H1 (cell line): ENCODE measurements around the gene DDX31. TPM values are rescaled to one million over a fixed set of nuclear protein-coding genes. Genes with fewer than 3 reads are reported as not detected.

Source experiments
- CTBP2 ChIP-seq: IDR thresholded peaks from 2 replicates; pipeline ENCODE4 v1.7.0; 2011; ENCODE audit warnings: borderline replicate concordance, mild to moderate bottlenecking, moderate library complexity, mixed read lengths, low read length; ENCODE audit not compliant: insufficient read depth, insufficient read length
- EGR1 ChIP-seq: IDR thresholded peaks from 2 replicates; pipeline ENCODE4 v1.6.1; 2011; ENCODE audit warnings: low read depth, low read length, borderline replicate concordance
- EZH2 ChIP-seq: fragments of 200-600 bp; sonication (generic); IDR thresholded peaks from 2 replicates; pipeline ENCODE4 v1.7.1; 2012; ENCODE audit warnings: low read depth, mild to moderate bottlenecking, moderate library complexity, low read length, inconsistent platforms; ENCODE audit not compliant: severe bottlenecking
- GABPA ChIP-seq: IDR thresholded peaks from 2 replicates; pipeline ENCODE4 v1.6.1; 2011; ENCODE audit warnings: mild to moderate bottlenecking, low read length, moderate library complexity, borderline replicate concordance; ENCODE audit not compliant: insufficient read depth
- MAFK ChIP-seq: IDR thresholded peaks from 2 replicates; pipeline ENCODE4 v1.6.1; 2012; ENCODE audit warnings: low read depth, mild to moderate bottlenecking, improper control_type of control experiment, low read length
- PHF8 ChIP-seq: fragments of 200-600 bp; sonication (generic); conservative IDR thresholded peaks from 2 replicates; pipeline ENCODE4 v1.7.1; 2012; ENCODE audit warnings: low read depth, mild to moderate bottlenecking, inconsistent platforms, low read length, moderate library complexity
- RAD21 ChIP-seq, 2 experiments: IDR thresholded peaks in 1 of 2; conservative IDR thresholded peaks in 1 of 2; 2 replicates each; pipeline ENCODE4 v1.6.1; 2011; ENCODE audit warnings: low read depth in 2 of 2, low read length in 2 of 2, improper control_type of control experiment in 1 of 2, inconsistent platforms in 1 of 2, mild to moderate bottlenecking in 1 of 2, moderate library complexity in 1 of 2
- SAP30 ChIP-seq: fragments of 300-600 bp; sonication (generic); IDR thresholded peaks from 2 replicates; pipeline ENCODE4 v1.7.1; 2012; ENCODE audit warnings: low read length, moderate library complexity, mild to moderate bottlenecking, inconsistent platforms; ENCODE audit not compliant: insufficient read depth, insufficient replicate concordance
- SIN3A ChIP-seq, 2 experiments: IDR thresholded peaks in 1 of 2; conservative IDR thresholded peaks in 1 of 2; 2 replicates each; pipeline ENCODE4 v1.6.1; 2011 to 2012; ENCODE audit warnings: low read length in 2 of 2, improper control_type of control experiment in 1 of 2, low read depth in 1 of 2, mild to moderate bottlenecking in 1 of 2
- SIRT6 ChIP-seq: IDR thresholded peaks from one replicate; pipeline ENCODE4 v1.7.1; 2012; ENCODE audit warnings: low read length, inconsistent platforms
- SIX5 ChIP-seq: IDR thresholded peaks from 2 replicates; pipeline ENCODE4 v1.6.1; 2011; ENCODE audit warnings: mild to moderate bottlenecking, low read depth, low read length
- SRF ChIP-seq: IDR thresholded peaks from 2 replicates; pipeline ENCODE4 v1.6.1; 2011; ENCODE audit warnings: mild to moderate bottlenecking, low read depth, low read length, moderate library complexity
- TAF1 ChIP-seq: IDR thresholded peaks from 2 replicates; pipeline ENCODE4 v1.6.1; 2011; ENCODE audit warnings: mild to moderate bottlenecking, low read depth, low read length
- TEAD4 ChIP-seq: IDR thresholded peaks from 2 replicates; pipeline ENCODE4 v1.6.1; 2012; ENCODE audit warnings: low read depth, low read length, inconsistent platforms, mixed read lengths
- USF2 ChIP-seq: IDR thresholded peaks from 2 replicates; pipeline ENCODE4 v1.6.1; 2011; ENCODE audit warnings: low read length, improper control_type of control experiment
- ZNF274 ChIP-seq: IDR thresholded peaks from 2 replicates; pipeline ENCODE4 v1.7.0; 2012; ENCODE audit warnings: low read length, borderline replicate concordance; ENCODE audit errors: extremely low read depth
- polyA plus RNA-seq, 7 experiments: library from polyadenylated mRNA; depleted of rRNA in 3 of 7; stranded (reverse) in 5 of 7; unstranded in 2 of 7; fragments of >200 nt in 5 of 7; fragments of 200-250 nt in 2 of 7; gene quantifications; 1 replicate in 5 of 7; 2 replicates in 1 of 7; 4 replicates in 1 of 7; pipeline versions ENCODE4 v1.2.1 to v1.2.3, GENCODE V29; 2011 to 2013; ENCODE audit warnings: missing spikeins in 2 of 7, mixed read lengths in 2 of 7
- total RNA-seq: library from RNA; stranded (reverse); fragmentation: NEBNext Ultra II Directional; extraction: Animal tissue kit (Norgen Biotek cat#: 25700); gene quantifications from 2 replicates; pipeline ENCODE4 v1.2.1, GENCODE V29; 2021
- TF ChIP-seq, protein P1 (sequence below): IDR thresholded peaks from 2 replicates; pipeline ENCODE4 v1.6.1; 2012; ENCODE audit warnings: inconsistent platforms

Gene DDX31
- total and polyA plus RNA-seq, 2 of the 8 experiments (the other 6 are each of a cell fraction or from before 2014, with no cell fraction given) = 9.5 to 23.7 TPM

- TF ChIP-seq SIX5 = no peak
- no peak for TF ChIP-seq EZH2
- peak; percentile 76; the same call in 1 of the 2 replicates for TF ChIP-seq GABPA
- TF ChIP-seq SAP30 = no peak
- no peak for TF ChIP-seq MAFK
- no peak for TF ChIP-seq ZNF274
- TF ChIP-seq SIRT6 = no peak
- TF ChIP-seq TAF1 = no peak
- no peak for TF ChIP-seq TEAD4
- 0 out of 4 replicates have a peak, but pooled peaks of 1 of the 2 experiments have one; percentile 28 for TF ChIP-seq SIN3A (conservative IDR thresholded peaks at IDR 0.05 in 1 of 2, IDR thresholded peaks at IDR 0.05 in 1 of 2; ENCODE audit: low read depth in 1 of 2, low read length in 2 of 2)
- TF ChIP-seq USF2 = no peak
- TF ChIP-seq, protein P1, sequence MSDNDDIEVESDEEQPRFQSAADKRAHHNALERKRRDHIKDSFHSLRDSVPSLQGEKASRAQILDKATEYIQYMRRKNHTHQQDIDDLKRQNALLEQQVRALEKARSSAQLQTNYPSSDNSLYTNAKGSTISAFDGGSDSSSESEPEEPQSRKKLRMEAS = no peak
- no peak for TF ChIP-seq EGR1
- no peak for TF ChIP-seq SRF
- no peak for TF ChIP-seq CTBP2
- TF ChIP-seq PHF8 = no peak
- peak; percentile 99 for TF ChIP-seq RAD21 (IDR thresholded peaks at IDR 0.05 in 1 of 2, conservative IDR thresholded peaks at IDR 0.05 in 1 of 2; ENCODE audit: low read depth in 2 of 2, low read length in 2 of 2)
- TF ChIP-seq, all 59 proteins: peak for 5
Measured at GRCh38 chr9:132575005-132575609, 94.7 kb downstream of the DDX31 start (continued).
